ENCODE results near the gene ITPRIPL1.

The ITPRIPL1 gene

GRCh38 chr2:96320728-96321622 is 4.1 kb upstream of the ITPRIPL1 start:
- no peaks in the 10 kb centered on the region for H3K79me2 ChIP-seq (ENCODE audit: insufficient read depth, low read length)
- H3F3A ChIP-seq (ENCODE audit: insufficient read depth, low read length) = no peaks in the 10 kb centered on the region
- no peaks in the 10 kb centered on the region for H3K27me3 ChIP-seq (ENCODE audit: insufficient read depth, low read length)
- H3K36me3 ChIP-seq (ENCODE audit: insufficient read depth, low read length) = no peaks in the 10 kb centered on the region
- peaks cover 52% of the 10 kb centered on the region for H3K4me1 ChIP-seq (ENCODE audit: insufficient read depth, low read length, severe bottlenecking)
- no peak for TF ChIP-seq EZH2 (IDR thresholded peaks at IDR 0.05; ENCODE audit: borderline replicate concordance, low read length)
- TF ChIP-seq, protein P1, sequence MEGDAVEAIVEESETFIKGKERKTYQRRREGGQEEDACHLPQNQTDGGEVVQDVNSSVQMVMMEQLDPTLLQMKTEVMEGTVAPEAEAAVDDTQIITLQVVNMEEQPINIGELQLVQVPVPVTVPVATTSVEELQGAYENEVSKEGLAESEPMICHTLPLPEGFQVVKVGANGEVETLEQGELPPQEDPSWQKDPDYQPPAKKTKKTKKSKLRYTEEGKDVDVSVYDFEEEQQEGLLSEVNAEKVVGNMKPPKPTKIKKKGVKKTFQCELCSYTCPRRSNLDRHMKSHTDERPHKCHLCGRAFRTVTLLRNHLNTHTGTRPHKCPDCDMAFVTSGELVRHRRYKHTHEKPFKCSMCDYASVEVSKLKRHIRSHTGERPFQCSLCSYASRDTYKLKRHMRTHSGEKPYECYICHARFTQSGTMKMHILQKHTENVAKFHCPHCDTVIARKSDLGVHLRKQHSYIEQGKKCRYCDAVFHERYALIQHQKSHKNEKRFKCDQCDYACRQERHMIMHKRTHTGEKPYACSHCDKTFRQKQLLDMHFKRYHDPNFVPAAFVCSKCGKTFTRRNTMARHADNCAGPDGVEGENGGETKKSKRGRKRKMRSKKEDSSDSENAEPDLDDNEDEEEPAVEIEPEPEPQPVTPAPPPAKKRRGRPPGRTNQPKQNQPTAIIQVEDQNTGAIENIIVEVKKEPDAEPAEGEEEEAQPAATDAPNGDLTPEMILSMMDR (IDR thresholded peaks at IDR 0.05; ENCODE audit: low read length) = no peak
- peak overlapping the region; percentile 75 for H3K4me3 ChIP-seq (ENCODE audit: low read depth, low read length, poor library complexity, severe bottlenecking)
- H4K20me1 ChIP-seq (ENCODE audit: insufficient read depth, low read length) = no peaks in the 10 kb centered on the region
- H3K9ac ChIP-seq (ENCODE audit: low read length) = peak overlapping the region; percentile 84
- H3K27ac ChIP-seq (ENCODE audit: low read depth, low read length, poor library complexity, severe bottlenecking) = peak overlapping the region; percentile 80
- H3K9me3 ChIP-seq (ENCODE audit: low read length) = no peaks in the 10 kb centered on the region
- no peak overlapping the region for H2AFZ ChIP-seq (ENCODE audit: low read length)
- no peaks in the 10 kb centered on the region for H3K9me2 ChIP-seq (ENCODE audit: low read depth, low read length)
- peak overlapping the region; percentile 85 for H3K4me2 ChIP-seq (ENCODE audit: low read length)

GRCh38 chr2:96323849-96324248 is 1.3 kb upstream of the ITPRIPL1 start:
- Histone ChIP-seq H3K4me2 (ENCODE audit: low read length) (no peak overlapping the region), H3K27me3 (ENCODE audit: insufficient read depth, low read length) (no peaks in the 10 kb centered on the region), H3K9me2 (ENCODE audit: low read depth, low read length) (no peaks in the 10 kb centered on the region), H3K4me1 (ENCODE audit: insufficient read depth, low read length, severe bottlenecking) (peaks cover 55% of the 10 kb centered on the region), H4K20me1 (ENCODE audit: insufficient read depth, low read length) (no peaks in the 10 kb centered on the region), H3F3A (ENCODE audit: insufficient read depth, low read length) (no peaks in the 10 kb centered on the region), H2AFZ (ENCODE audit: low read length) (no peak overlapping the region), H3K79me2 (ENCODE audit: insufficient read depth, low read length) (0 out of 2 replicates have a peak, but pooled peaks cover 4% of the 10 kb centered on the region), H3K9ac (ENCODE audit: low read length) (no peak overlapping the region), H3K4me3 (ENCODE audit: low read depth, low read length, poor library complexity, severe bottlenecking) (no peak overlapping the region), H3K27ac (ENCODE audit: low read depth, low read length, poor library complexity, severe bottlenecking) (peak overlapping the region; percentile 58), H3K9me3 (ENCODE audit: low read length) (no peaks in the 10 kb centered on the region), H3K36me3 (ENCODE audit: insufficient read depth, low read length) (peaks cover 25% of the 10 kb centered on the region)
- TF ChIP-seq, protein P1 (IDR thresholded peaks at IDR 0.05; ENCODE audit: low read length) = no peak
- no peak for TF ChIP-seq EZH2 (IDR thresholded peaks at IDR 0.05; ENCODE audit: borderline replicate concordance, low read length)

GRCh38 chr2:96324721-96325040 is 436 bp upstream of the ITPRIPL1 start:
- no peaks in the 10 kb centered on the region for H3K27me3 ChIP-seq (ENCODE audit: insufficient read depth, low read length)
- H3K36me3 ChIP-seq (ENCODE audit: insufficient read depth, low read length) = peaks cover 30% of the 10 kb centered on the region
- no peak for TF ChIP-seq EZH2 (IDR thresholded peaks at IDR 0.05; ENCODE audit: borderline replicate concordance, low read length)
- TF ChIP-seq, protein P1 (IDR thresholded peaks at IDR 0.05; ENCODE audit: low read length) = no peak
- peak overlapping the region; percentile 58 for H3K27ac ChIP-seq (ENCODE audit: low read depth, low read length, poor library complexity, severe bottlenecking)
- H3K9ac ChIP-seq (ENCODE audit: low read length) = peak overlapping the region; percentile 73
- H3K9me2 ChIP-seq (ENCODE audit: low read depth, low read length) = no peaks in the 10 kb centered on the region
- H3K79me2 ChIP-seq (ENCODE audit: insufficient read depth, low read length) = 0 out of 2 replicates have a peak, but pooled peaks cover 4% of the 10 kb centered on the region
- H3K4me1 ChIP-seq (ENCODE audit: insufficient read depth, low read length, severe bottlenecking) = peaks cover 47% of the 10 kb centered on the region
- peak overlapping the region; percentile 81 for H3K4me3 ChIP-seq (ENCODE audit: low read depth, low read length, poor library complexity, severe bottlenecking)
- peak overlapping the region; percentile 79 for H3K4me2 ChIP-seq (ENCODE audit: low read length)
- no peaks in the 10 kb centered on the region for H4K20me1 ChIP-seq (ENCODE audit: insufficient read depth, low read length)
- no peaks in the 10 kb centered on the region for H3K9me3 ChIP-seq (ENCODE audit: low read length)
- H3F3A ChIP-seq (ENCODE audit: insufficient read depth, low read length) = no peaks in the 10 kb centered on the region
- 0 out of 2 replicates have a peak overlapping the region, but pooled peaks have one; percentile 15 for H2AFZ ChIP-seq (ENCODE audit: low read length)
